Dedifferentiated amniotic fluid mesenchymal stem cell (primary cell): ENCODE results near the gene AREL1.

Source experiments
- DNase-seq: peaks from one replicate; pipeline ENCODE4 v3.0.0-alpha.2; 2016; ENCODE audit errors: extremely low spot score

The AREL1 gene

DNA sequence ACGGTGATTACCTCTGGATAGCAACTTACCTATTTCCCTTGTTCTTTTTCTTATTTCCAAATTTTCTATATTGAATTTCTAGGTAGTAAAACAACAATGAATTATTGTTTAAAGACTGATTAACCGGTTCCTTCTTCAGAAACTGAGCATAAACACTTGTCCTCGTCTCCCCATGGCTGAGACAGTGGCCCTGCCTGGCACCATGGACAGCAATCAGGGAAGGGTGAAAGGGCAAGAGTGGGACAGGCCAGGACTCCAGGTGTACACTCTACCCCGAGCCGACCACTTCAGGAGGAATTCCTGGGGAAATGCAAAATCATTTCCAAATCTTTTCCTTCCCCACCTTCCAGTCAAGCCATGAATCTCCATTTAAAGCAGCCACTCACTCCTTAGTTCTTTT, 52.0 kb downstream of the AREL1 start:
- DNase-seq, result no peak

DNA sequence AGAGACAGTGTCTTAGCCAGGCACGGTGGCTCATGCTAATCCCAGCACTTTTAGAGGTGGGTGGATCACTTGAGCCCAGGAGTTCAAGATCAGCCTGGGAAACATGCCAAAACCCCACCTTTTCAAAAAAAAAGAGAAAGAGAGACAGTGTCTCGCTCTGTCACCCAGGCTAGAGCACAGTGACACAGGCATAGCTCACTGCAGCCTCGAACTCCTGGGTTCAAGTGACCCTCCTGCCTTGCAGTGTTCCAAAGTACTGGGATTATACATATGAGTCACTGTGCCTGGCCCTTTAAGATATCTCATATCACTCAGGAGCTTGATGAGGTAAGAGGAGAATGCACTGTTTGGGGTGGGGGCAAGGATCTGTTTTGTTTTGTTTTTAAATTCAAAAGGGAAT, 52.7 kb downstream of the AREL1 start:
- no peak for DNase-seq

DNA sequence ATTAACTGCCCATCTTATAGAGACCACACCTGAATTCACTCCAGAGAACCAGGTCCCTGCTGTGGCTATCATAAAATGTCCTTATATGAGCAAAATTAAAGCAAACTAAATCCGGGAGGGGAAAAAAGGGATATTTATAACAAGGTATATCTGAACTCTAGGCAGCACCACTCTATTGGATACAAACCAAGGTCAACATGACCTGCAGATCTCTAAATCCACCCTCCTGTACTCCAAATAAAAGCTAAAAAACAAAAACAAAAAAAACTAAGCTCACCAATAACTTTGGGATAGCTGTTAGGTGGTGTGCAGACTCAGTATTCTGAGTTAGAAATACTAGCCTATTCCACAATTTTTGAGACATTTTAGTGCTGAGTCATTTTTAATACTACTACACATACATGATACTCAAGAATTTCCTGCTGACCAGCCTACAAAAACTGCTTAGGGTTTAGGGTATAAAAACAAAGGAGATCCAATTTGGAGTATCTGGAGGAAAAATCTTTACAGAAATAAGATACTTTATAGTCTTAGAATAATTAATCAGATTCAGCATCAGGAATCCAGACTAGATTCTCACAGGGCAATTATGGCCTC, 54.2 kb downstream of the AREL1 start:
- DNase-seq, result peak; percentile 45

DNA sequence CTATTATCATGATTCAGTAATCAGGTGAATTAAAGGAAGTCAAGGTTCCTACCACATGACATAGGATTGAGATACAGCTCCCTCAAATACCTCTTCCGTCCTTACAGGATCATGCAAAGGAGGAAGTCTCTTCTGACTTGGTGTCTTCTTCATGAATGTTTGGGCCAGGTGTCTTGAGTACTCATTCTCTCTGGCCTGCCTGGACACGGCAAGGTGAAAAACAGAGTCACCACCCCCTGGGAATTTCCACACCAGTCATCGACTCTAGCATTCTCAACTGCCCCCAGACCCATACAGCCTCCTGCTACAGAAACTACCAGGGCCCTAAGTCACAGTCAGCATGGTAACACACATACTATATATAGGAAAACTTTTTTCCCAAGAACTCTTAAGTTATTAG, 55.9 kb downstream of the AREL1 start:
- DNase-seq, result no peak

DNA sequence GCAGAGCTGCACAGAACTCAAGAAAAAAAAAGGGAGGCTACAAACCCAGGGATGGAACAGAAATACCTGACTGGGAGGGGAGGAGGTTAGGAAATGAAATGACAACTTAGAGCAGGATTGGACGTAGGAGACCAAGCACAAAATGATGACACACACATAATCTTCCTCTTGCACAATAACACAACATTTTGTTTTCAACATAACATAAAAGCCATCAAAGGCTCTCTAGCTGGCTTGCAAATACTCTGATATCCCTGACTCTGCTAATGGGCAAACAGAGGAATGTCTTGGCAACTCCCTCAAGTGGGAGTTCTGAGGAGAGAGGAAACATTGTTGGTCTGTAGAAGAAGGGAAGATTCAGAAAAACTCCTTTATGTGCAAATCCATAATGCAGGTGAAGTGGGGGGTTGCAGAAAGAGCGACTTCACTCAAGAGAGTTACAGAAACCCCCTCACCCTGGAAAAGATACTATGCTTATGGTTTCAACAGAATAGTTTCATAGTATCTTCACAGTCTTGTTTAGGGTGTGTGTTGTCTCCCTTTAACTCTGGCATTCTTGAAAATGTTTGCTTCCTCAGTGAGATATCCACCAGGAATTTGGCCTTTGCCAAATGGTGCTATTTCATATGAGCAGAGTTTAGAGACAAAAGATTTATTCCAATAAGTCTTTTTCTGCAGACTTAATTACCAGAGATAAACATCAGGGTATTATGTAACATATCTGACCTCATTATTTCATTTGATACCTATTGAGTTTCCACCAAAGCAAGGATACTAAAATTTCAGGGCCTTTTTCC, 57.1 kb downstream of the AREL1 start:
- peak; percentile 47 for DNase-seq

DNA sequence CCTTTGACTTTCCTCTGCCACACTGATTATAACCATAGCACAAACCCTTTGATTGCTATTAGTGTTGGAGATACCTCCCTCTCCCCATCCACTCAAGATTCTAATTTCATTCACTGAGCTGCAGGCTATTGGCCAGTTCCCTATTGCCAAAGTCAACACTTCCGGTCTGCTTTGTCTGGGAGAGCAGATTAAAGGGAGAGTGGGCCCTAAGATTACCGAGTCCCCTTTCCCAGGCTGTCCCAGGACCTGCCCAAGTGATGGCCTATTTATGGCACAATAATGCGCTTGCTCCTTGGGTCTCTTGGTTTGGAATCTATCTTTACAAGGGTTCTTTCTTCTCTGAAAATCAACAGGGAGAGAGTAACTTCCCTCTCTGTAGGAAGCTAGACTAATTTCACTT, 57.9 kb downstream of the AREL1 start:
- DNase-seq, result no peak

DNA sequence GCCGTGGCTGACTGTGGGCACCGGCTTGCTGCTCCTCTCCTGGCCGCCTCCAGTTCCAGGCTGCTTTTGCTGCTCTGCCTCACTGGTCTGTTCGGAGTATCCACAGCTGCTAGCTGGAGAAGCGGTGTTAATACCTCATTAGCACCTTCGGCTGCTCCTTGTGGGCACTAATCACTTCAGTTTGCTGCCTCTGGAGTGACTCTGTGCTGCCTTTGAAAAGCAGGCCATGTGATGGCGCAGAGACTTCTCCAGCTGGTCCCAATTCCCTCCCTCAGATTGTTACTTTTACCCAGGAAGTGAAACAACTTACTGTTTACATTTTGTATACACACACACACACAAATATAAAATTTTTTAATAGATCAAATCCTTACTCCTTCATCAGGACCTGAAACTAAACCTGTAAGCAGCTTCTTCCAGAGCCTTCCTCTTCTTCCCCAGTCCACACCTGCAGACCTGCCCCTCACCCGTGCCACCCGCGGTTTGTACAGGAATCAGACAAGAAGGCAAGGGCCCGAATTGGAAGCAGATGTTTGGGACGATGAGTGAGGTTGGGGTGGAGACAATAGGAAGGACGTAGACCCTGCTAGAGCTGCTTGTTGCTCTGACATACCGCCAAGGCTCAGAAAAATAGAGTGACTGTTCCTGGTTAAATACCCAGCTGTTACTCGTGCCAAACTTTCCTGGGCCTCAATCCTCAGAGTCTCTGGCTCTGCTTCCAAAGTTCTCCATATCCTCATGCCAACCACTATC, 59.3 kb downstream of the AREL1 start:
- DNase-seq, result no peak

DNA sequence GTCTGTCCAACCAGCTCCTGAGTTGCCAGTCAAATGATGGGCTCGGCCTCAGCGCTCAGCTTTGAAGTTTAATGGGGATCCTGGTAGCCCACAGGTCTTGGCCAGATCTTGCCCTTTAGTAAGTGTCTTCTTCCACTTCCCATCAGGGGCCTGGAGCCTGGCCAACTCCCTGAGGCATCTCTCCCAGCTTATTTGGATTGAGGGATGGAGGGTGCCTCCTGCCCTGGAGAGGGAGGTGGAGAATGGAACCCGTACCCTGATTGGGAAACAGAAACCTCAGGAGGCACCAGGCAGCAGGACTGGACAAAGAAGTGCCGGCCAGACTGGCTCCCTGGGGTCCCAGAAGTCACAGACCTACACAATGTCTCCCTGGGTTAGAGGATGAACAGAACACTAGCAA, 60.3 kb downstream of the AREL1 start:
- DNase-seq, result no peak

DNA sequence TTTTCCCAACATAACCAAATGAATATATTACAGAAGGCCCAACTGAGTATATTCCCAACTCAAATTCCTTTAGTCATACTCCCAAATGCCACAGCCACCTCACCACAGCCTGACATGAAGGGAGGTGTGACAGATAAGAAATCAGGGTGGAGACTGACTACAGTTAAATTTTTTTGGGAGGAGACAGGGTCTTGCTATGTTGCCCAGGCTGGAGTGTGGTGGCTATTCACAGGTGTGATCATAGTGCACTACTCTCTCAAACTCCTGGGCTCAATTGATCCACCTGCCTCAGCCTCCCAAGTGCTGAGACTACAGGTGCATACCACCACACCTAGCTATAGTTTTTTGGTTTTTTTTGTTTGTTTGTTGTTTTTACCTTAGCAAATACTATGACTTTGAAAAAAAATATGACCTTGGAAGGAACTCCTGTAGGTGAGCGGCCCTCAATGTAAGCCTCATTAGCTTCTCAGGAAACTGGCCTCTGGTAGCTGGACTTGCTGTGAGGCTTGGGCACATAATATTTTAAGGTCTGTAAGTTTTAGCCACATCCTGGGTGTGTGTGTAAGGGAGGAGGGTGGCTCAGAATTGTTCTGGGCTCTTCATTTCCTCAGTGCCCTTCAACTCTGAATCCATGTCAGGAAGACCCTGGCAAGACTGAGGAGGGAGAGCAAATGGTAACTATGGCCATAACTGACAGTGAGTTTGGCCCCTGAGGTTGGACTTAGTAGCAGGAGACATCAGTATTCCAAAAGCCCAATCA, 61.8 kb downstream of the AREL1 start:
- DNase-seq, result no peak

DNA sequence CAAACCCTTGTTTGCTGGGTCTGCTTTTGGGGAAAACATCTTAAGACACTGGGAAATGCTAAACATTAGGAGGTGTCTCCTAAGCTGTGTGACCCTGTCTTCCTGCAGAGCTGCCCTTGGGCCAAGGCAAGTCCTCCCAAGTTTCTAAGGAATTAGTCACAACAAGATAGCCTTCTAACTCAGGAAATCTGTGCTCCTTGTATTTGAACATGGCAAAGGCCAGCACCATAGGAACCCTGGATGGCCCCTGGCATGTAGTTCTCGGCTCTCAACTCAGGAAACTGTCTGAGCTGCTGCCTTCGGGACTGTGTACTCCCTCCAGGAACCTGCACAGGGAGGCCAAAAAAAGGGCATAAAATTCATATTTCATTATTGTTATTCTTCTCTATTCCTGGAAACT, 63.2 kb downstream of the AREL1 start:
- no peak for DNase-seq

DNA sequence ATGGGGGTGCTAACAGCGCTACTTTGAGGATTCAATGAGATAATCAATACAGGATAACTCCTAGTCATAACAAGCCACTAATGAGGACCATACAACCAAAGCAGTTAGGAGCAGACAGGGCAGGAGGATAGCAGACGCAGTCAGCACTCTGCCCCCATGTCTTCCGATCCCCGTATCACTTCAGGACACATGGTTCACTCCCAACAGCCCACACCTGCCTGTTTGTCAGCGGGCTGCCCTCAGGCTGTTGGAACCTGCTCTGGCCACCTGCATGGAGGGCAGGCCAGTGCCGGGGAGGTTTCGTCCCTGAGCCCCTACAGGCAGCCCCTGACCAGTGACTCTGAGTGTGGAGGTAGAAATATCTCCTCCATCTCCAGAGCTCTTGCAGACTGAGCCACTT, 63.7 kb downstream of the AREL1 start:
- DNase-seq, result no peak

DNA sequence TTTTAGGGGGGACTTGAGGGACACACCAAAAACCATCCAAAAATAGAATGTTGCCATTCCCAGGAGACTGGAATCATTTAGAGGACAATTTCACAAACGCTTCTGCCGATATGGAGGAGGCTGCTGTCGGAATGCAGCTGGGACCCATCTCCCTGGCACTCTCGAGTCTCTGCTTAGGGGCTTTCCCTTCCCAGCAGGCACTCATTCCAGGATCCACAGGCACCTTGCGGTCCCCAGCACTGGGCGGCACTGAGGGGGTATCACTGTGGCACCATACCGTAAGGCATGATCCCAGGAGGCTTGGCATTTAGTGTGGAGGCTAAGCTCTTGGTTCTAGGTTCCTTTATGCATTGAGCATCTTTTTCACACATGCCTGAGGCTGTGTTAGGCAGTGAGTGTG, 64.3 kb downstream of the AREL1 start:
- no peak for DNase-seq

DNA sequence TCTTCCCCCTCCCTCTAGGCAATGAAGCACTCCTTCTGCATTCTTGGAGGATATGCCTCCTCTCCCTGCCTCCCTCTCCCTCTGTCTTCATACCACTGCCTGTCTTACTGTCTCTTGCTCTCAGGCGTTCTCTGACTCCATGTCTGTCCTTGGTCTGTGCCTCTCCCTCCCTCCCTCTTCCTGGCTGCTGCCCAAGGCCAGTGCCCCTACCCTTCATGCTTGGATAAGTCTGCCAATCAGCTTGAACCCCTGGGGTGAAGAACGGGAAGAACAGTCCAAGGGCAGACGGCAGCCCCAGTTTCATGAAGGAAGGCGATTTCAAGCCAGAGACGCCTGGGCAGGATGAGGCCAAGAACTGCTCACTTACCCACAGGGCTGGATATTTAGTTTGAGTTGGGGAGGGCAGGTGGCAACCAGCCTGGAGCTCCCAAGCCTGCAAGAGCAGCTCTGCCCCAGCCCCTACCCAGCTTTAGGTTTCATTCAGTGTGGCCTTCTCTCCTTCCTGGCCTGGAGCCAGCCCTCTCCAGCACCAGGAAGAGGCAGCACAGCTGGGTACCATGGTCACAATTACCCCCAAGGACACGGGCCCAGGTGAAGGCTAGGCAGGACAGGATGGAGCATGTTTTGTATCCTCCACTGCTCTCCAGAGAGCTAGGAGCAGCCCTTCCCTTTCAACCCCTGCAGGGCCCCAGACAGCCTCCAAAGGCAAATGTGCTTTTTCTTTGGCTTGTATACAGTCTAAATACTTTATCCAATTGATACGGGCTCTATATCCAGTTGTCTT, 65.0 kb downstream of the AREL1 start:
- no peak for DNase-seq

DNA sequence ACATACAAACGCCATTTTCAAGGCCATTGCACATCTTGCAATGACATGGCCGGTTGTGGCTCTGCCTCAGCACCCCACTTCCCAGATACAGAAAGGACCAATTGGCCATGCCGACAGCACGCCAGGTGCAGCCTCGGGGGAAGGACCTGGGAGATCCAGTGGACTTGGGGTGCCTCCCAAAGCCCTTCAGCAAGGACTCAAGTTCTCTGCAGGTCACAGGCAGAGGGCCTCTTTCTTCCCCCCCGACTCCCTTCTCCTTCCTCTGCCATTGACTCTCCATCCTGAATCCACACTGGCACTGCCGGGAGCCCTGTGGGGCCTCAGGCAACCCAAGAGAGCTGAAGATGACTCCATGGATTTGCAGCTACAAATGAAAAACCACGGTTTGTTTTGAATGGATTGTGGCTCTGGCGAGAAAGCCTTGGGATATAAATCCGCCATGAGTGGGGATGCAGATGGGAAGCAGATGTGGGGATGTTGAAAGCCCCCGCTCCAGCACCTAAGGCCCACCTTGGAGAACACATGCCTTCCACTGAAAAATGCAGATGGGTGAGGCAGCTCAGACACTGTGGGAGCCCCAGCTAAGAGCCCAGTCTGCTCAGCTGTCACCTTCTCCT, 65.7 kb downstream of the AREL1 start:
- DNase-seq, result no peak

DNA sequence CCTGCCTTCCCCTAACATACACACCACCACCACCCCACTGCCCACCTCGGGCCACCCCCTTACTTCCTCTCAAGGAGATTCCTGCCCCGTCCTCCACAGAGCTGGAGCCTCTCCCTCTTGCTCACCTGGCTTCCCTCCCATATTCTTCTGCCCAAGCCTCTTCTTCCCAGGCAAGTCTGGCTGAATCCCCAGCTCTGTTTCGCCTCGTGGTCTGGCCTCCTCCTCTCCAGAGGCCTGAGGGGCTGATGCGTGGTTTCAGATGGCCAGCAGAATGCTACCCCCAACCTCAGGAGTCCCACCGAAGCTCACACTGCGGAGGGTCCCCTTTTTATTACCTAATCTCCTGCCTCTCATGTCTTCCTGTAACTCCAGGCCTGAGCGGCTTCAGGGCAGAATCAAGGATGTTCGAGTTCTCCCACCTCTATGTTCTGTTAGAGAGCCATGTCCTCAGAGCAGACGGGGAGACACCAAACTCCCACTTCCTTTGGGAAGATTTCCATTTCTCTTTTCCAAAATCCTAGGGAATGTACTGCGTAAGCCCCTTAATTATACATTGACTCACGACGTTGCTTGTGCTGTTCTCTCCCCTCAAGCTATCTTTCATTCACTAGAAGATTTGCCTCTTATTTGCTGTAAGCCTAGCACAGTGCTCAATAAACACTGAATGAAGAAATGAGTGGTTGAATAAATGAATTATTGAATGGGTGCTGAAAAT, 67.0 kb downstream of the AREL1 start:
- DNase-seq, result no peak

DNA sequence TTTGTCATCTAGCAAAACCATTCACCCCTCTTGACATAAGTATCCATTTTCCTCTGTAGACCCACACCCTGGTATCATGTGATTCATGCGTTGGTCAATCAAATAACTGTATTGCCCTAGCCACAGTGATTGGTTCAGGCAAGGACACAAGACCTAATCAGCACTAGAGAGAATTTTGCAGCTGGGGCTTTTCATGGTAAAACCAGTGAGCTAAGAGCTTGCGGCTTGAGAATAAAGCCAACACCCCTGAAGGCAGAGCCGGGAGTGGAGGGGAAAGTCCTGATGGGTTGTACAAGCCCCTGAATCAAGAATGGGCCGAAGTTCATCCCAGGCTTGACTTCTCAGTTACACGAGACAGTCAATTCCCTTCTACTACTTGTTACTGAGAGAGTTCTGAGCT, 67.6 kb downstream of the AREL1 start:
- no peak for DNase-seq

DNA sequence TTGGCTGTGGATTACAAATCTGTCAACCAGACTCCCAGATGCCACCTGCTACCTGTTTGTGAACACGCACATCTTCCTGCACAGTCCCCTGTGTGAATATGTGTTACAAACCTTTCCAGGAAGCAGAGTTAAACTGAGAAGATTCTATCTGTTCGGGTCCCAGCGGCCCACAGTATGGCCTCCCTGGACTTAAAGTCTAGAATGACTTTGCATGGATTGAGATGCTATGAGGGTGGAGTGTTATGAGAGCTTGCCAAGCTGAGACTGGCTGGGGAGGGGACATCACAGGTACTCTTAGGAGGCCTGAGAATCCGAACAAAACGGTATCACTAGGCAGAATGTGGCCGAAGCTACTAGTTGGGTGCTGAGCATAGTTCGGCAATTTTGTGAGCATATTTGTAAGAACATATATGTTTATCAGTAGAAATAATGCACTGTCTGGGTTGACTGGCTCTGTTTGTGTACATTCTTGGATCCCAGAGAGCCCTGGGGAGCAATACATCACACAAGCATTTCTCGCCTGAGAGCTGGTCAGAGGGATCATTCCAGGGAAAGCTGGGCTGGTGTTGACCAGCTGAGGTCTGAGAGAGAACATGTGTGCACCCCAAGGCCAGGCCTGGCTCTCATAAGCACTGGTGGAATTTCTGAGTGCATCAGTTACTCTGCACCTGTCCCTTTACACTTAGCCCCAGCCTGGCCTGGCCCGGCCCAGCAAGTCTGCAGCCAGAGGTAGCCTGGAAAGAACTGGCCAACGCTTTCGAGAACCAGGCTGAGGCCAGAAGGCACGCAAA, 71.1 kb downstream of the AREL1 start:
- no peak for DNase-seq

DNA sequence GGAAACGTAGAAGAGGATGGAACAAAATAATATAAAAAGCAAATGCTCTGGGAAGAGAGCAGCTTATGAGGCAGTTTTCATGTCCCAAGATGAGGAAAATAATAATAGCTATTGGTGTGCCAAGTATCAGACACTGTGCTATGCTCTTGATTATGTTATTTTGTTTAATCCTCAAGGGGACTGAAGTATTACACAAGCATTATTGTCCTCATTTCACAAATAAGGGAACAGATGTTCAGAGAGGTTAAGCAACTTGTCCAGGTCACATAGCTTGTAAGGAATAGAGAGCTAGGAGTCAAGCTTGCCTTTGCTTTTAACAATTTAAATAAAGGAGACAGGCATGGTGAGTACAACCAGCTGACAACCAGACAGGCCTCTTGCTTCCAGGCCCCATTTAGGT, 73.9 kb downstream of the AREL1 start:
- no peak for DNase-seq

DNA sequence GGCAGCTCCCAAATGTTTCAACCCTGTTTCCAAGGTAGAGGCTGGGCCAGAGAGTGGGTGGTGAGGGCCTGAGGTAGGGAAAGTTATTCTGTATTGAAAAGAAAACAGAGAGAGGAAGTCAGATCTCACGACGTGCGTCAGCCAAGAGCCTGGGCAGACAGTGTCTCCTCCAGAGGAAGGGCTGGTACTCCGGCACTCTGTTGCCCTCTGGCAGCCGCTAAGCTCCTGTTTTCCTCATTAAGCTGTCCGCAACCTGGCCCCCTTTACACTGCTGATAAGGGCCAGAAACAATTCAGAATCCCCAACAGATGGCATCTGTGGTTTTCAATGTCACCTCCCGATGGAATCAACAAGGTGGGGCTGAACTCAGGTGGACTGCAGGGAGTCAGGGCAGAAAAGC, 74.8 kb downstream of the AREL1 start:
- DNase-seq, result no peak

DNA sequence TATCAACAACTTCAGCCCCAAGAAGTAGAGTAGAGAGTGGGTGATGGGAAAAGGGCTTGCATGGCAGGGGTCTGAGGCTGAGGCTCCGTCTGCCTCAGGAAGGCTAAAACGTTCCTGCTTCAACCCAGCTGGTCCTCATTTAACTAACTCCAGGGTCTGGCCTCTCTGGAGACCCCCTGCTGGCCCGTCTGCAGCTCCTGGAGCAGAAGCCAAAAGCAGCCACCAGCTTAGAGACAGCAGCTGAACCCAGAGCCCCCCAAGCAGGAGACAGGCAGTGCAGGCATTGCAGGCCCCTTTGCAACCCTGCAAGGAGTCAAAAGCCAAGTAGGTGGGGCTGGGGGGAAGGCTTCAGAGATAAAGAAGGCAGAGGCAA, 75.7 kb downstream of the AREL1 start:
- no peak for DNase-seq
